GM23338 (cell line): ENCODE measurements around the gene IPO13. TPM values are rescaled to one million over a fixed set of nuclear protein-coding genes. Genes with fewer than 3 reads are reported as not detected.

ENCODE experiments used
- ATAC-seq: fragments of 200-7000 bp; cut with Tn5 transposase; 3 replicates; pipeline ENCODE4 v1.9.1; 2020
- DNase-seq: peaks from one replicate; pipeline ENCODE4 v3.0.0-alpha.2; 2015; ENCODE audit warnings: low spot score
- H2AFZ ChIP-seq: fragments of 200-600 bp; sonication (generic); 2 replicates; pipeline ENCODE4 v1.8.0; 2016; ENCODE audit warnings: antibody characterized with exemption, mild to moderate bottlenecking, moderate library complexity
- H3F3A ChIP-seq: fragments of 200-600 bp; sonication (generic); replicated peaks from 2 replicates; pipeline ENCODE4 v1.8.0; 2017; ENCODE audit warnings: antibody characterized with exemption, mixed run types, low read depth
- H3K27ac ChIP-seq: fragments of 200-600 bp; sonication (generic); 2 replicates; pipeline ENCODE4 v1.6.1; 2016; ENCODE audit warnings: low read depth
- H3K27me3 ChIP-seq: fragments of 200-600 bp; sonication (generic); 2 replicates; pipeline ENCODE4 v1.8.0; 2016; ENCODE audit warnings: mild to moderate bottlenecking, mixed run types, moderate library complexity; ENCODE audit not compliant: insufficient read depth
- H3K36me3 ChIP-seq: fragments of 200-600 bp; sonication (generic); 2 replicates; pipeline ENCODE4 v1.8.0; 2016; ENCODE audit warnings: mild to moderate bottlenecking; ENCODE audit not compliant: insufficient read depth
- H3K4me1 ChIP-seq: fragments of 200-600 bp; sonication (generic); 2 replicates; pipeline ENCODE4 v1.8.0; 2016; ENCODE audit warnings: mild to moderate bottlenecking, moderate library complexity; ENCODE audit not compliant: insufficient read depth
- H3K4me2 ChIP-seq: fragments of 200-600 bp; sonication (generic); 2 replicates; pipeline ENCODE4 v1.7.1; 2017; ENCODE audit warnings: mixed run types
- H3K4me3 ChIP-seq: fragments of 200-600 bp; sonication (generic); 2 replicates; pipeline ENCODE4 v1.6.1; 2016; ENCODE audit warnings: mixed run types
- H3K79me2 ChIP-seq: fragments of 200-600 bp; sonication (generic); replicated peaks from 2 replicates; pipeline ENCODE4 v1.8.0; 2017; ENCODE audit warnings: mild to moderate bottlenecking; ENCODE audit not compliant: insufficient read depth
- H3K9me2 ChIP-seq: fragments of 200-600 bp; sonication (generic); 2 replicates; pipeline ENCODE4 v1.8.0; 2017; ENCODE audit not compliant: insufficient read depth
- H4K20me1 ChIP-seq: fragments of 200-600 bp; sonication (generic); replicated peaks from 2 replicates; pipeline ENCODE4 v1.8.0; 2017; ENCODE audit warnings: mild to moderate bottlenecking; ENCODE audit not compliant: insufficient read depth
- H3K27ac Mint-ChIP-seq: 2 replicates; pipeline ENCODE4 v1.8.0; 2020; ENCODE audit warnings: inconsistent platforms, mild to moderate bottlenecking, moderate library complexity, mixed read lengths
- H3K27me3 Mint-ChIP-seq: 3 replicates; pipeline ENCODE4 v1.8.0; 2022; ENCODE audit warnings: low read depth, mild to moderate bottlenecking, moderate library complexity, mixed read lengths, inconsistent platforms; ENCODE audit not compliant: insufficient read depth, poor library complexity
- H3K36me3 Mint-ChIP-seq: 3 replicates; pipeline ENCODE4 v1.8.0; 2021; ENCODE audit warnings: low read depth, mild to moderate bottlenecking, inconsistent platforms, moderate library complexity, mixed read lengths
- H3K4me1 Mint-ChIP-seq: 3 replicates; pipeline ENCODE4 v1.8.0; 2020; ENCODE audit warnings: mild to moderate bottlenecking, inconsistent platforms, mixed read lengths
- H3K4me3 Mint-ChIP-seq: 3 replicates; pipeline ENCODE4 v1.8.0; 2021; ENCODE audit warnings: moderate library complexity, mild to moderate bottlenecking, inconsistent platforms, mixed read lengths
- H3K9me3 Mint-ChIP-seq: 3 replicates; pipeline ENCODE4 v1.8.0; 2020; ENCODE audit warnings: moderate library complexity, mild to moderate bottlenecking, inconsistent platforms, mixed read lengths
- CREB1 ChIP-seq: fragments of 250-450 bp; sonication (Bioruptor Pico); IDR thresholded peaks from 2 replicates; pipeline ENCODE4 v1.5.0; 2020; ENCODE audit warnings: low read depth, mild to moderate bottlenecking, moderate library complexity
- CTCF ChIP-seq, 2 experiments: fragments of 200-600 bp in 1 of 2; sonication (generic) in 1 of 2; conservative IDR thresholded peaks; 2 replicates each; pipeline versions ENCODE4 v1.5.1 to v1.6.1; 2016 to 2017; ENCODE audit warnings: antibody characterized with exemption in 2 of 2, low read depth in 2 of 2, mild to moderate bottlenecking in 2 of 2, moderate library complexity in 1 of 2
- ETS1 ChIP-seq: IDR thresholded peaks from 2 replicates; pipeline ENCODE4 v1.6.1; 2016; ENCODE audit warnings: antibody characterized with exemption
- EZH2 ChIP-seq: fragments of 200-600 bp; sonication (generic); IDR thresholded peaks from one replicate; pipeline ENCODE4 v1.8.0; 2017; ENCODE audit warnings: antibody characterized with exemption, mild to moderate bottlenecking, low read depth; ENCODE audit not compliant: unreplicated experiment
- EZH2phosphoT487 ChIP-seq: fragments of 200-600 bp; sonication (generic); IDR thresholded peaks from one replicate; pipeline ENCODE4 v1.8.1; 2018; ENCODE audit warnings: antibody characterized with exemption; ENCODE audit not compliant: unreplicated experiment
- JUNB ChIP-seq: IDR thresholded peaks from one replicate; pipeline ENCODE4 v1.6.1; 2016; ENCODE audit warnings: antibody characterized with exemption; ENCODE audit not compliant: unreplicated experiment
- NANOG ChIP-seq: IDR thresholded peaks from 2 replicates; pipeline ENCODE4 v1.6.1; 2016; ENCODE audit warnings: antibody characterized with exemption, borderline replicate concordance
- POLR2AphosphoS5 ChIP-seq: IDR thresholded peaks from 2 replicates; pipeline ENCODE4 v1.6.1; 2016; ENCODE audit warnings: antibody characterized with exemption, low read depth
- REST ChIP-seq: IDR thresholded peaks from one replicate; pipeline ENCODE4 v1.6.1; 2018; ENCODE audit warnings: antibody characterized with exemption; ENCODE audit not compliant: unreplicated experiment
- ZNF331 ChIP-seq: fragments of 250-450 bp; sonication (Bioruptor Pico); IDR thresholded peaks from 2 replicates; pipeline ENCODE4 v1.5.0; 2020; ENCODE audit warnings: low read depth, mild to moderate bottlenecking, moderate library complexity
- polyA plus RNA-seq: library from polyadenylated mRNA; unstranded; fragments of >200 nt; fragmentation: Nextera tagmentation; extraction: Ambion mirVana; gene quantifications from 2 replicates; pipeline ENCODE4 v1.2.1, GENCODE V29; 2016
- total RNA-seq: library from RNA; depleted of rRNA; stranded (reverse); fragments of >200 nt; shearing (Covaris generic); gene quantifications from 2 replicates; pipeline ENCODE4 v1.2.3, GENCODE V29; 2014

The IPO13 gene
- total and polyA plus RNA-seq, 2 experiments from 2014 or later, result 10.4 to 22.8 TPM

- Histone ChIP-seq H3K9me2 (no peaks in the 10 kb centered on the region), H3K4me3 (no peak overlapping the region), H3K4me2 (no peak overlapping the region), H3K4me1 (no peaks in the 10 kb centered on the region), H3K27ac (no peak overlapping the region), H3K27me3 (no peaks in the 10 kb centered on the region), H4K20me1 (no peaks in the 10 kb centered on the region), H2AFZ (no peak overlapping the region), H3K36me3 (no peaks in the 10 kb centered on the region), H3F3A (no peaks in the 10 kb centered on the region), H3K79me2 (no peaks in the 10 kb centered on the region)
- Mint-ChIP-seq H3K4me3 (no peak overlapping the region), H3K27me3 (peaks cover 9% of the 10 kb centered on the region), H3K36me3 (no peaks in the 10 kb centered on the region; the same call in 1 of the 3 replicates), H3K27ac (no peak overlapping the region), H3K4me1 (no peaks in the 10 kb centered on the region), H3K9me3 (no peaks in the 10 kb centered on the region)
- DNase-seq, result no peak
- TF ChIP-seq NANOG, result no peak
- no peak for TF ChIP-seq ZNF331 (CRISPR knock-in tag)
- TF ChIP-seq EZH2, result no peak
- no peak for TF ChIP-seq EZH2phosphoT487
- TF ChIP-seq JUNB, result no peak
- TF ChIP-seq REST, result no peak
- no peak for ATAC-seq
Measured at GRCh38 chr1:43960798-43961197, 14.0 kb downstream of the IPO13 start.

GRCh38 chr1:43961692-43962091 is 14.9 kb downstream of the IPO13 start:
- Histone ChIP-seq H3K36me3 (no peaks in the 10 kb centered on the region), H3K27me3 (no peaks in the 10 kb centered on the region), H3K4me2 (no peak overlapping the region), H3K9me2 (no peaks in the 10 kb centered on the region), H3K79me2 (no peaks in the 10 kb centered on the region), H4K20me1 (no peaks in the 10 kb centered on the region), H3K27ac (no peak overlapping the region), H2AFZ (no peak overlapping the region), H3K4me1 (no peaks in the 10 kb centered on the region), H3F3A (no peaks in the 10 kb centered on the region), H3K4me3 (no peak overlapping the region)
- Mint-ChIP-seq H3K9me3 (no peaks in the 10 kb centered on the region), H3K27ac (no peak overlapping the region), H3K4me3 (no peak overlapping the region), H3K4me1 (no peaks in the 10 kb centered on the region), H3K27me3 (peaks cover 8% of the 10 kb centered on the region), H3K36me3 (no peaks in the 10 kb centered on the region; the same call in 1 of the 3 replicates)
- DNase-seq (no peak), ATAC-seq (no peak)
- TF ChIP-seq CTCF (conservative IDR thresholded peaks at IDR 0.05; ENCODE audit: low read depth in 2 of 2), result no peak
- no peak for TF ChIP-seq ETS1
- no peak for TF ChIP-seq REST
- no peak for TF ChIP-seq POLR2AphosphoS5
- no peak for TF ChIP-seq CREB1 (CRISPR knock-in tag)
- no peak for TF ChIP-seq EZH2phosphoT487
